ENCODE data around the gene PRICKLE1. TPM values are rescaled to one million over a fixed set of nuclear protein-coding genes. Genes with fewer than 3 reads are reported as not detected.
A peak's percentile ranks its signal among the peaks of the same experiment; 100 is the strongest.

Gene PRICKLE1
- total RNA-seq, 4 donors from 2014 or later, result 5.9 to 61.4 (median 28.4) TPM

GRCh38 chr12:42631513-42631912 is 42.0 kb upstream of the PRICKLE1 start:
- TF ChIP-seq, protein P1, sequence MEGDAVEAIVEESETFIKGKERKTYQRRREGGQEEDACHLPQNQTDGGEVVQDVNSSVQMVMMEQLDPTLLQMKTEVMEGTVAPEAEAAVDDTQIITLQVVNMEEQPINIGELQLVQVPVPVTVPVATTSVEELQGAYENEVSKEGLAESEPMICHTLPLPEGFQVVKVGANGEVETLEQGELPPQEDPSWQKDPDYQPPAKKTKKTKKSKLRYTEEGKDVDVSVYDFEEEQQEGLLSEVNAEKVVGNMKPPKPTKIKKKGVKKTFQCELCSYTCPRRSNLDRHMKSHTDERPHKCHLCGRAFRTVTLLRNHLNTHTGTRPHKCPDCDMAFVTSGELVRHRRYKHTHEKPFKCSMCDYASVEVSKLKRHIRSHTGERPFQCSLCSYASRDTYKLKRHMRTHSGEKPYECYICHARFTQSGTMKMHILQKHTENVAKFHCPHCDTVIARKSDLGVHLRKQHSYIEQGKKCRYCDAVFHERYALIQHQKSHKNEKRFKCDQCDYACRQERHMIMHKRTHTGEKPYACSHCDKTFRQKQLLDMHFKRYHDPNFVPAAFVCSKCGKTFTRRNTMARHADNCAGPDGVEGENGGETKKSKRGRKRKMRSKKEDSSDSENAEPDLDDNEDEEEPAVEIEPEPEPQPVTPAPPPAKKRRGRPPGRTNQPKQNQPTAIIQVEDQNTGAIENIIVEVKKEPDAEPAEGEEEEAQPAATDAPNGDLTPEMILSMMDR (IDR thresholded peaks at IDR 0.05), result no peak
- no peak for TF ChIP-seq POLR2A (IDR thresholded peaks at IDR 0.05)
- DNase-seq, result no peak
- no peaks in the 10 kb centered on the region for H3K4me1 ChIP-seq
- intact Hi-C loops (cut with DNase I; ENCODE audit: low total_unique reads), result no loop called here
- H3K4me3 ChIP-seq, result no peak overlapping the region
- H3K27ac ChIP-seq, result peak overlapping the region; percentile 16 to 50
- H3K36me3 ChIP-seq, result no peaks in the 10 kb centered on the region
- no peaks in the 10 kb centered on the region for H3K9me3 ChIP-seq
- H3K27me3 ChIP-seq, result no peaks in the 10 kb centered on the region

DNA sequence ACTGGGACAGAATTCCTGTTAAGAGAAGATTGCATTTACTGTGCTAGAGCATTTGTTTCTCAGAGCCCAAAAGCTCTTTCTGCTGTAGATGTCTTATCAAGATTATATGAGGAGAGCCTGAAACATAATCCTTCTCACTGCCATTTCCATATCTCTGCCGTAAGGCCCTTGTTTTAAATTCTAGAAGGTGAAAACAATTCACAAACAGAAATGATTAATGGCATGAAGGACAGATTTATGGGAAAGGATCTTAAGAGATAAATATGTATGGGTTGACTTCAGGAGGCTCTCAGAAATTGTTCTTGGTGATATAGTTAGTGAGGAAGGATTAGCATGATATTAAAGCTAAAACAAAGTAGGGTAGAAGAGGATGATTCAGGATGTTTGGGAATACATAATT is 40.8 kb upstream of the PRICKLE1 start:
- H3K27ac ChIP-seq, result no peak overlapping the region
- no peaks in the 10 kb centered on the region for H3K9me3 ChIP-seq
- intact Hi-C loops (cut with DNase I; ENCODE audit: low total_unique reads), result no loop called here
- H3K4me1 ChIP-seq, result no peaks in the 10 kb centered on the region
- no peak for DNase-seq
- no peaks in the 10 kb centered on the region for H3K27me3 ChIP-seq
- H3K36me3 ChIP-seq, result no peaks in the 10 kb centered on the region
- TF ChIP-seq, protein P1 (IDR thresholded peaks at IDR 0.05), result no peak
- no peak for TF ChIP-seq POLR2A (IDR thresholded peaks at IDR 0.05)
- no peak overlapping the region for H3K4me3 ChIP-seq

GRCh38 chr12:42627151-42627550 is 37.6 kb upstream of the PRICKLE1 start:
- intact Hi-C loops (cut with DNase I; ENCODE audit: low total_unique reads), result no loop called here

GRCh38 chr12:42625611-42626010 is 36.1 kb upstream of the PRICKLE1 start:
- TF ChIP-seq, protein P1 (IDR thresholded peaks at IDR 0.05), result no peak
- TF ChIP-seq POLR2A (IDR thresholded peaks at IDR 0.05), result no peak
- Histone ChIP-seq H3K36me3 (no peaks in the 10 kb centered on the region), H3K9me3 (no peaks in the 10 kb centered on the region), H3K27me3 (no peaks in the 10 kb centered on the region), H3K27ac (no peak overlapping the region), H3K4me3 (no peak overlapping the region), H3K4me1 (no peaks in the 10 kb centered on the region)
- intact Hi-C loops (cut with DNase I; ENCODE audit: low total_unique reads), result no loop called here
- DNase-seq, result no peak

More at GRCh38 chr12:42627151-42627550, 37.6 kb upstream of the PRICKLE1 start:
- no peak overlapping the region for H3K4me3 ChIP-seq
- DNase-seq, result no peak
- H3K27me3 ChIP-seq, result no peaks in the 10 kb centered on the region
- no peak overlapping the region for H3K27ac ChIP-seq
- H3K4me1 ChIP-seq, result no peaks in the 10 kb centered on the region
- no peaks in the 10 kb centered on the region for H3K36me3 ChIP-seq
- TF ChIP-seq POLR2A (IDR thresholded peaks at IDR 0.05), result no peak
- TF ChIP-seq, protein P1 (IDR thresholded peaks at IDR 0.05), result no peak
- no peaks in the 10 kb centered on the region for H3K9me3 ChIP-seq

- Histone ChIP-seq H3K27me3 (no peaks in the 10 kb centered on the region), H3K9me3 (peaks cover 7 to 17% of the 10 kb centered on the region in 2 donors), H3K4me1 (no peaks in the 10 kb centered on the region), H3K4me3 (no peak overlapping the region), H3K27ac (no peak overlapping the region), H3K36me3 (no peaks in the 10 kb centered on the region)
- TF ChIP-seq POLR2A (IDR thresholded peaks at IDR 0.05), result no peak
- TF ChIP-seq, protein P1 (IDR thresholded peaks at IDR 0.05), result no peak
- DNase-seq, result no peak
- intact Hi-C loops (cut with DNase I; ENCODE audit: low total_unique reads), result no loop called here
Observed at GRCh38 chr12:42617622-42618021, 28.1 kb upstream of the PRICKLE1 start.

Data from uterus (tissue), 4 donors.